Measurements from ENCODE around the gene TOR3A. TPM values are rescaled to one million over a fixed set of nuclear protein-coding genes. Genes with fewer than 3 reads are reported as not detected.

TOR3A gene
- total RNA-seq, 1 donor from 2014 or later: 14.0 TPM

DNA sequence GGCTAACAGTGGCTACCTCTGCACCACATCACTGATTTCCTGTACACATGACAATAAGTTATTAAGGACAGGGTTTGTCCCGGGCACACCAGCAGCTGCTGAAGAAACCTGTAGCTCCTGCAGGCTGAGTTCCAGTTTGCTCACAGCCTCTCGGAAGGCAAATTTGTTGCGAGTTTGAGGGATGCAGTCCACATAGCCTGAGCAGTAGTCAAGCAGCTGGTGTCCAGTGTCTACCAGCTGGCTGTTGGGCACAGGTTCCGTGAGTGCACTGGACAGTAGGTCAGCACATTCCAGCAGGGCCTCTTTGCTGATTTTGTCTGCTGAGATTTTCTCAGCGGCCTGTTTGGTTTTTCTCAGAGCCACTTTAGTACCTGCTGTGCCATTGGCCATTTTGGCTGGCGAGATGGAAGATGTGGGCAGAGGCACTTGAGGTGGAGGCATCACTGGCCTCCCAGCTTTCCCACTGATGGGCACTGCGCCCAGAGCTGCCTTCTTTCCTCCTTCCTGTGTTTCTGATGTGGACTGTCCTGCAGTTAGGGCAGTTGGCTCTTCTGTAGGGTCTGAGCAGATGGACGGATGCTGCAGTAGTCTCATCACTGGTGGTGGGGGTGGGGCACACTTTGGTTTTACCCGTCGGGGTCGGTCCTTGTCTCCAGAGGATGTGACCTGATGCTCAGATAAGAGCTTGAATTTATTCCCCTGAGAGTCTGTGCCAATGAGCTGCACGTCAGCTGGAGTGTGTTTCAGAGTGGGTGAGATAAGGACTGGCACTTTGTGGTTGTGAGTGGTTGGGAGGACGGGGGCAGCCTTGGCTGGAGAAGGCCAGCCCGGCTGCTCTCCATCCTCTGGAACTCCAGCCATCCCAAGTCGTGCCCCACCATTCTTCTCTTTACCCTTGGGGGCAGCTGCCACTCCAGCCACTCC is 26.1 kb downstream of the TOR3A start:
- H3K36me3 ChIP-seq (ENCODE audit: control insufficient read depth, insufficient read depth, low read length): peaks cover 21% of the 10 kb centered on the region
- no peak overlapping the region for H3K4me3 ChIP-seq (ENCODE audit: low read depth, low read length)
- DNase-seq (ENCODE audit: low read depth): no peak
- no peaks in the 10 kb centered on the region for H3K27me3 ChIP-seq (ENCODE audit: control insufficient read depth, insufficient read depth, low read length)
- TF ChIP-seq, protein P1, sequence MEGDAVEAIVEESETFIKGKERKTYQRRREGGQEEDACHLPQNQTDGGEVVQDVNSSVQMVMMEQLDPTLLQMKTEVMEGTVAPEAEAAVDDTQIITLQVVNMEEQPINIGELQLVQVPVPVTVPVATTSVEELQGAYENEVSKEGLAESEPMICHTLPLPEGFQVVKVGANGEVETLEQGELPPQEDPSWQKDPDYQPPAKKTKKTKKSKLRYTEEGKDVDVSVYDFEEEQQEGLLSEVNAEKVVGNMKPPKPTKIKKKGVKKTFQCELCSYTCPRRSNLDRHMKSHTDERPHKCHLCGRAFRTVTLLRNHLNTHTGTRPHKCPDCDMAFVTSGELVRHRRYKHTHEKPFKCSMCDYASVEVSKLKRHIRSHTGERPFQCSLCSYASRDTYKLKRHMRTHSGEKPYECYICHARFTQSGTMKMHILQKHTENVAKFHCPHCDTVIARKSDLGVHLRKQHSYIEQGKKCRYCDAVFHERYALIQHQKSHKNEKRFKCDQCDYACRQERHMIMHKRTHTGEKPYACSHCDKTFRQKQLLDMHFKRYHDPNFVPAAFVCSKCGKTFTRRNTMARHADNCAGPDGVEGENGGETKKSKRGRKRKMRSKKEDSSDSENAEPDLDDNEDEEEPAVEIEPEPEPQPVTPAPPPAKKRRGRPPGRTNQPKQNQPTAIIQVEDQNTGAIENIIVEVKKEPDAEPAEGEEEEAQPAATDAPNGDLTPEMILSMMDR (IDR thresholded peaks at IDR 0.05; ENCODE audit: insufficient read depth, low read length, severe bottlenecking): no peak
- FAIRE-seq: peak; percentile 43

DNA sequence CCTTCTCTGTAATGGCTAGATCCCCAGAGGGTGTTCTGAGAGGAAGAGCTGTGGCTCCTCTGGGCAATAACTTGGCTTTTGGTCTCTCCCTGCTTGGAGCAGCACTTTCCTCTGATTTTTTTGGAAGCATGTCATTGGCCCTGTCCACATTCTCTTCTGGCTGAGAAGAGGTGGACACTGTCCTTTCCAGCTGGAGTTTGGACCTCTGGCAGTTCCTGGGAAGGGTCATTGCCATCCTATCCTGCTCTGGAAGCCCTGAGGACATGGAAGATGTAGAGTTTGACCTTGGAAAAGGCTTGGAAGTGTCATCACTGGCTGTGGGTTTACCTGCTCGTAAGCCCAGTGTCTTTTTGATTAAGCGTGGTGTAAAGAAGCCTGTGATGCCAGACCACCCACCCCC is 26.8 kb downstream of the TOR3A start:
- H3K4me3 ChIP-seq (ENCODE audit: low read depth, low read length): no peak overlapping the region
- H3K27me3 ChIP-seq (ENCODE audit: control insufficient read depth, insufficient read depth, low read length): no peaks in the 10 kb centered on the region
- H3K36me3 ChIP-seq (ENCODE audit: control insufficient read depth, insufficient read depth, low read length): peaks cover 21% of the 10 kb centered on the region
- FAIRE-seq (no peak), DNase-seq (ENCODE audit: low read depth) (no peak)
- TF ChIP-seq, protein P1 (IDR thresholded peaks at IDR 0.05; ENCODE audit: insufficient read depth, low read length, severe bottlenecking): no peak

DNA sequence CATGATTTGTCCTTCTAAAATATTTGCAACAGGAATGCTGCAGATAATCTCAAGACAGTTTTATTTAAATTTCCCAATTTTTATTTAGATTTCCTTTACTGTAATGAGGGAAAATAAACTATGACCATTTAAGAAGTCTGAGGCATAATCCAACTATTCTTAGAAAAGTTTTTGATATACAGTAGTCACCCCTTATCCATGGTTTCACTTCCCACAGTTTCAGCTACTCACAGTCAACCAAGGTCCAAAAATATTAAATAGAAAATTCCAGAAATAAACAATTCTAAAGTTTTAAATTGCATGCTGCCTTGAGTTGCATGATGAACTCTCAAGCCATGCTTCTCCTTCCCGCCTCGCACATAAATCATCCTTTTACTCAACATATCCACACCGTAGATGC is 33.3 kb downstream of the TOR3A start:
- FAIRE-seq (no peak), DNase-seq (ENCODE audit: low read depth) (no peak)
- peaks cover 16% of the 10 kb centered on the region for H3K36me3 ChIP-seq (ENCODE audit: control insufficient read depth, insufficient read depth, low read length)
- TF ChIP-seq, protein P1 (IDR thresholded peaks at IDR 0.05; ENCODE audit: insufficient read depth, low read length, severe bottlenecking): no peak
- no peak overlapping the region for H3K4me3 ChIP-seq (ENCODE audit: low read depth, low read length)
- H3K27me3 ChIP-seq (ENCODE audit: control insufficient read depth, insufficient read depth, low read length): no peaks in the 10 kb centered on the region

DNA sequence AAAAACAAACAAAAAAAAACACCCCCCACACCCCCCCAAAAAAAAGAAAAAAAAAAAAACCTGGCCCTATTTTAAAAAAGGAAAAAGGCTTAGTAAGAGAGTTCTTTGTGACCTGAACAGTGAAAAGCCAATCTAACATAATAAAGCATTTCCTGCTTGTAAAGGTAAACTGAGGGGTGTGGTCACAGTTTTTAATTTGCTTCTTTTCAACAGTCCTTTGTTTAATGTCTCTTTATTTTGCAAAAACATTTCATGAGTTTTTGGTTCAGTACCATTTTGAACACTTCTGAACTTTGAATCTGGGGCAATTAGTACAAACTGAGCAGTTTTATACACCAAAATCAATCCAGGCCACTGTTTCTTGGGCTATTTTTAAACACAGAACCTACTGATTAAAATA is 37.6 kb downstream of the TOR3A start:
- FAIRE-seq: no peak
- H3K36me3 ChIP-seq (ENCODE audit: control insufficient read depth, insufficient read depth, low read length): peaks cover 13% of the 10 kb centered on the region
- DNase-seq (ENCODE audit: low read depth): no peak
- TF ChIP-seq, protein P1 (IDR thresholded peaks at IDR 0.05; ENCODE audit: insufficient read depth, low read length, severe bottlenecking): no peak
- H3K27me3 ChIP-seq (ENCODE audit: control insufficient read depth, insufficient read depth, low read length): no peaks in the 10 kb centered on the region
- no peak overlapping the region for H3K4me3 ChIP-seq (ENCODE audit: low read depth, low read length)

DNA sequence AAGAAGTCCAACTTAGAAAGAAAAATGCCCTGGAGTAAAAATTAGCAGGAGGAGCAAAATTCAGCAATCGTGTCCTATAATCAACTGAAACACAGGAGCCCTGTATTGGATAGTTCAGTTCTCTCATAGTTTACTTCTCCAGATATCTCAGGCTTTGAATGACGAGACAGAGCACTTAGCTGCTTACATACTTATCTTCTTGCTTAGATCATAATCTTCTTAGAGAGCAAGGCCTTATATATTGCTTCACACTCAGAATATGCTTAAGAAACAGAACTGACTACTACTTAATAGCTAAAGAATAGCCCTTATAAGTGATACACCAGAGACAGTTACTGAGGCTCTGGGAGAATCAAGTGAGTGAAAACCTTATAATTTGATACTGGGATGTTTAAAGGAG is 38.9 kb downstream of the TOR3A start:
- Histone ChIP-seq H3K36me3 (ENCODE audit: control insufficient read depth, insufficient read depth, low read length) (peaks cover 13% of the 10 kb centered on the region), H3K27me3 (ENCODE audit: control insufficient read depth, insufficient read depth, low read length) (no peaks in the 10 kb centered on the region), H3K4me3 (ENCODE audit: low read depth, low read length) (no peak overlapping the region)
- FAIRE-seq: no peak
- TF ChIP-seq, protein P1 (IDR thresholded peaks at IDR 0.05; ENCODE audit: insufficient read depth, low read length, severe bottlenecking): no peak
- no peak for DNase-seq (ENCODE audit: low read depth)
